ENCODE results near the gene URI1.

- TF ChIP-seq MAX (IDR thresholded peaks at IDR 0.05; ENCODE audit: low read depth, low read length), result no peak
- TF ChIP-seq, protein P1, sequence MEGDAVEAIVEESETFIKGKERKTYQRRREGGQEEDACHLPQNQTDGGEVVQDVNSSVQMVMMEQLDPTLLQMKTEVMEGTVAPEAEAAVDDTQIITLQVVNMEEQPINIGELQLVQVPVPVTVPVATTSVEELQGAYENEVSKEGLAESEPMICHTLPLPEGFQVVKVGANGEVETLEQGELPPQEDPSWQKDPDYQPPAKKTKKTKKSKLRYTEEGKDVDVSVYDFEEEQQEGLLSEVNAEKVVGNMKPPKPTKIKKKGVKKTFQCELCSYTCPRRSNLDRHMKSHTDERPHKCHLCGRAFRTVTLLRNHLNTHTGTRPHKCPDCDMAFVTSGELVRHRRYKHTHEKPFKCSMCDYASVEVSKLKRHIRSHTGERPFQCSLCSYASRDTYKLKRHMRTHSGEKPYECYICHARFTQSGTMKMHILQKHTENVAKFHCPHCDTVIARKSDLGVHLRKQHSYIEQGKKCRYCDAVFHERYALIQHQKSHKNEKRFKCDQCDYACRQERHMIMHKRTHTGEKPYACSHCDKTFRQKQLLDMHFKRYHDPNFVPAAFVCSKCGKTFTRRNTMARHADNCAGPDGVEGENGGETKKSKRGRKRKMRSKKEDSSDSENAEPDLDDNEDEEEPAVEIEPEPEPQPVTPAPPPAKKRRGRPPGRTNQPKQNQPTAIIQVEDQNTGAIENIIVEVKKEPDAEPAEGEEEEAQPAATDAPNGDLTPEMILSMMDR (IDR thresholded peaks at IDR 0.05; ENCODE audit: low read depth, low read length), result no peak
These were observed 23.1 kb upstream of the URI1 start for GRCh38 chr19:29918891-29919290.
